Measurements from ENCODE around the gene NFATC2. TPM values are rescaled to one million over a fixed set of nuclear protein-coding genes. Genes with fewer than 3 reads are reported as not detected.
"Not testable (repeated sequence)": the region's sequence is repeated elsewhere in the genome, so short reads cannot be mapped to it uniquely, and the experiment has no call there.

Gene NFATC2
- total RNA-seq, 4 donors from 2014 or later = 8.8 to 15.6 (median 13.0) TPM

DNA sequence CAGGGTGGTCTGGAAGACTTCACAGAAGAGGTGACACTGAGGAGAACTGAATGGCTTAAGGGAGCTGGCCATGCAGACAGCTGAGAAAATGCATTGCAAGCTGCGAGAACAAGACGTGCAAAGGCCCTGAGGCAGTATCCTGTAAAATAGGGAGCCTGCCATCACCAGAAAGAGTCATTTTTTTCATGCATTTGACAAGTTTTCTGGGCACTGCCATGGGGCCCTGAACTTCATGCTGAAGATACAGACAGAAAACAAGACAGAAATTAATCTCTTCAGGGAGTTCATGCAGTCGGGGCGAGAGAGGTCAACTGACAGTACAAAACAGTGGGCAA is 28.9 kb upstream of the NFATC2 start:
- WGBS = 87% methylated on average over 4 of the region's 4 CpGs
- Histone ChIP-seq H3K4me1 (peaks cover 14 to 44% (median 33%) of the 10 kb centered on the region in 4 donors), H3K36me3 (no peaks in the 10 kb centered on the region), H3K27me3 (no peaks in the 10 kb centered on the region), H3K4me3 (no peak overlapping the region), H3K27ac (replicated peaks in 1 of 4) (peak overlapping the region in 2 of 4 donors; percentile 70 to 80), H3K9me3 (peaks cover 0 to 4% (median 0%) of the 10 kb centered on the region in 4 donors)
- no peak for DNase-seq (ENCODE audit: extremely low spot score)
- intact Hi-C loops (cut with DNase I) = no loop called here
- TF ChIP-seq, protein P1, sequence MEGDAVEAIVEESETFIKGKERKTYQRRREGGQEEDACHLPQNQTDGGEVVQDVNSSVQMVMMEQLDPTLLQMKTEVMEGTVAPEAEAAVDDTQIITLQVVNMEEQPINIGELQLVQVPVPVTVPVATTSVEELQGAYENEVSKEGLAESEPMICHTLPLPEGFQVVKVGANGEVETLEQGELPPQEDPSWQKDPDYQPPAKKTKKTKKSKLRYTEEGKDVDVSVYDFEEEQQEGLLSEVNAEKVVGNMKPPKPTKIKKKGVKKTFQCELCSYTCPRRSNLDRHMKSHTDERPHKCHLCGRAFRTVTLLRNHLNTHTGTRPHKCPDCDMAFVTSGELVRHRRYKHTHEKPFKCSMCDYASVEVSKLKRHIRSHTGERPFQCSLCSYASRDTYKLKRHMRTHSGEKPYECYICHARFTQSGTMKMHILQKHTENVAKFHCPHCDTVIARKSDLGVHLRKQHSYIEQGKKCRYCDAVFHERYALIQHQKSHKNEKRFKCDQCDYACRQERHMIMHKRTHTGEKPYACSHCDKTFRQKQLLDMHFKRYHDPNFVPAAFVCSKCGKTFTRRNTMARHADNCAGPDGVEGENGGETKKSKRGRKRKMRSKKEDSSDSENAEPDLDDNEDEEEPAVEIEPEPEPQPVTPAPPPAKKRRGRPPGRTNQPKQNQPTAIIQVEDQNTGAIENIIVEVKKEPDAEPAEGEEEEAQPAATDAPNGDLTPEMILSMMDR (IDR thresholded peaks at IDR 0.05) = no peak
- TF ChIP-seq POLR2A (IDR thresholded peaks at IDR 0.05; ENCODE audit: low read depth) = no peak
- no peak for TF ChIP-seq EP300 (IDR thresholded peaks at IDR 0.05)
- no peak for TF ChIP-seq POLR2AphosphoS5 (IDR thresholded peaks at IDR 0.05)

DNA sequence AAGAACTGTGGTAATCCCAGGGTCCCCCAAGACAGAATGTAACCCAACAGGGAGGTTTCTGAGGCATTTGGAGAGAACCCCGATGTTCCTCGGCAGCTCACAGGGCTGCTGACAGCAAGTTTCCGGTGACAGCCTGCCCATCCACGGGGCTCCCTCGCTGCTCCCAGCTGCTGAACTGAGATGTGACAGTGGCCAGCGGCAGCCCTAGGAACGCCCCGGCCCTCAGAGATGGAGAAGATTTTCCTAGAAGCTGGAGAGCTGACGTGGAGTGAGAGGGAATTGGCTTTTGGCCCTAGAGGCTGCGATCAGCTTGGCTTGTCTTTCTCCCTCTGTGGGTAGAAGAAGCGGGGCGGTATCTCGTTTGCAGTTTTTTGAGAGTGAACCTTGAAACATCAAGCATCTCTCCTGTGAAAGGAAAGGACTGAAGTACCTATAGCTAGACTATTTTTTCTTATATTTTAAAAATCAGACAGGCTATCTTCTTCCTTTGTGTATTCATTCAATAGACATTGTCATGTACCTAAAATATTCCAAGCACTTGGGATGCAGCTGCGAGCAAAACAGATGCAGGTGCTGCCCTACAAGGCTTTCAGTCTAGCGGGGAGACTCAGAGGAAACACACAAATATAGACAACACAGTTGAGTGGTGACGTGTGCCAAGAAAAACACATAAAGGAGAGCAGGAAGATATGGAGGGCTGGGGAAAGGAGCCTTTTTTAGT is 28.4 kb upstream of the NFATC2 start:
- Histone ChIP-seq H3K27me3 (no peaks in the 10 kb centered on the region), H3K4me1 (peaks cover 14 to 49% (median 38%) of the 10 kb centered on the region in 4 donors), H3K9me3 (peaks cover 0 to 4% (median 0%) of the 10 kb centered on the region in 4 donors), H3K4me3 (peak overlapping the region; percentile 12 to 32 (median 22)), H3K27ac (replicated peaks in 1 of 4) (peak overlapping the region; percentile 67 to 80 (median 72)), H3K36me3 (no peaks in the 10 kb centered on the region)
- DNase-seq (ENCODE audit: extremely low spot score) = no peak
- intact Hi-C loops (cut with DNase I) = no loop called here
- 28% methylated on average over 8 of the region's 16 CpGs for WGBS
- TF ChIP-seq EP300 (IDR thresholded peaks at IDR 0.05) (no peak), POLR2A (IDR thresholded peaks at IDR 0.05; ENCODE audit: low read depth) (no peak), POLR2AphosphoS5 (IDR thresholded peaks at IDR 0.05) (peak in 1 of 2 donors; percentile 31)
- TF ChIP-seq, protein P1 (IDR thresholded peaks at IDR 0.05) = no peak

DNA sequence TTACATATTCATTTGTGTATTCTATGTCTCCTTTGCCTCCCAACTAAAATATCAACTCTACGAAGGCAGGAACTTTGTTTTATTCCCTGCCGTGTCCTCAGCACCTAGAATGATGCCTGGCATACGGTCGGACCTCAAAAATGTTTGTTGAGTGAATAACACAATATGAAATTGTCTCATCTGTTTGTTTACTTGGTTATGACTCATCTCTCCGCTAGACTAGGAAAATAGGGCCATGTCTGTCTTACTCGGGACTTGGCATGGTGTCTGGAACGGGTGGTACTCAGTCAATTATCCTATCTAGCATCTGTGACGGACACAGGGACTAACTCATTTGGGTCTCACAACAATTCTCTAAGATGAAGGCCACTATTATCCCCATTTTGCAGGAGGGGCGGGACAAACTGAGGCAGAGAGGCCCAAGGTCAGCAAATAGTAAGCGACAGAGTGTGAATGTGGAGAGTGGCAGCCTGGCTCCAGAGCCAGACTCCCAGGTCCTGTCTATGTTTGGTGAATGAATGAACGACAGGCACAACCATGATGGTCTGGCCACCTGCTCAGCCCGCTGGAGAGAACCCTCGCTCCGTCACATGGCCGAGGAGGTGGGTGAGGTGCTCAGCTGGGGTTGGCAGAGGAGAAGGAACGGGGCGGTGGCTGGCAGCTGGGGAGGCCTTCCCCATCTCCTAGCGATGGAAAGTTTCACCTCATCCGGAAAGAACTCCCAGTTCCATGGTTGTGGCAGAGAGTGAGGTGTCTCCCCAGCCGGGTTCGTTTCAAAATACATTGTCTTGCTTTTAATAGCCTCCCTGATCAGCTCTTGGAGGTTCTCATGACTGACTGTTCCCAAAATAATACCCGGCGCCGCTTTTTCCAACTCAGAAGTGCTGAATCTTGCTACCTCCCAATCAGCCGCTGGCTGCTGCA is 27.6 kb upstream of the NFATC2 start:
- intact Hi-C loops (cut with DNase I) = no loop called here
- Histone ChIP-seq H3K9me3 (peaks cover 0 to 4% (median 0%) of the 10 kb centered on the region in 4 donors), H3K27me3 (no peaks in the 10 kb centered on the region), H3K36me3 (no peaks in the 10 kb centered on the region), H3K27ac (replicated peaks in 1 of 4) (peak overlapping the region; percentile 67 to 80 (median 72)), H3K4me1 (peaks cover 18 to 57% (median 46%) of the 10 kb centered on the region in 4 donors), H3K4me3 (peak overlapping the region; percentile 12 to 32 (median 22))
- DNase-seq (ENCODE audit: extremely low spot score) = no peak
- WGBS = 78% methylated on average over 19 of the region's 25 CpGs
- peak in 1 of 2 donors; percentile 30 for TF ChIP-seq POLR2AphosphoS5 (IDR thresholded peaks at IDR 0.05)
- TF ChIP-seq, protein P1 (IDR thresholded peaks at IDR 0.05) = no peak

DNA sequence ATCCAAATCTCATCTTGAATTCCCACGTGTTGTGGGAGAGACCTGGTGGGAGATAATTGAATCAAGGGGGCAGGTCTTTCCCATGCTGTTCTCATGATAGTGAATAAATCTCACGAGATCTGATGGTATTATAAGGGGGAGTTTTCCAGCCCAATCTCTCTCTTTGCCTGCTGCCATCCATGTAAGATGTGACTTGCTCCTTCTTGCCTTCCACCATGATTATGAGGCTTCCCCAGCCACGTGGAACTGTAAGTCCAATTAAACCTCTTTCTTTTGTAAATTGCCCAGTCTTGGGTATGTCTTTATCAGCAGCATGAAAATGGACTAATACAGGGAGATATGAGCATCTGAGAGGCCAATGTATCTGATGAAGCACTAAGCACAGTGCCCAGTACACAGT is 26.0 kb upstream of the NFATC2 start:
- H3K27me3 ChIP-seq; H3K36me3 ChIP-seq; H3K9me3 ChIP-seq; H3K27ac ChIP-seq (replicated peaks in 1 of 4); DNase-seq (ENCODE audit: extremely low spot score); intact Hi-C loops (cut with DNase I); H3K4me3 ChIP-seq: not testable (repeated sequence)
- H3K4me1 ChIP-seq = peaks cover 22 to 64% (median 53%) of the 10 kb centered on the region in 4 donors
- WGBS = 82% methylated on average over 3 of the region's 3 CpGs

DNA sequence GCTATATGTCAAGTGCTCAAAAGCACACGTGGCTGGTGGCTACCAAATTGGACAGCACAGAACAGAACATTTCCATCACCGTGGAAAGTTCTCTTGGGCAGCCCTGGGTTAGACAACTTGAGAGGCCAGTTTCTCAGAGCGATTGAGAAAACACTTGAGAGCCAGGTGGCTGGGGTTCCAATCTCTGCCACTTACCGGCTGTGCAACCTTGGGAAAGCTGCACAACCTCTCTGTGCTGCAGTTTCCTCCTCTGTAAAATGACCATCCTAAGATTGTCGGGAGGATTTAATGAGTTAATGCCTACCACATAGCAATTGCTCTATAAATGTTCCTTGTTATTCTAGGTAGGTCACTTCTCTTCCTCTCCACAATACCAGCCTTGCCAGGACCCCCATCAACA is 25.1 kb upstream of the NFATC2 start:
- WGBS = 97% methylated on average over 5 of the region's 5 CpGs
- H3K9me3 ChIP-seq = no peaks in the 10 kb centered on the region
- peaks cover 24 to 65% (median 52%) of the 10 kb centered on the region in 4 donors for H3K4me1 ChIP-seq
- H3K27me3 ChIP-seq = no peaks in the 10 kb centered on the region
- H3K4me3 ChIP-seq = no peak overlapping the region
- intact Hi-C loops (cut with DNase I) = no loop called here
- TF ChIP-seq, protein P1 (IDR thresholded peaks at IDR 0.05) = no peak
- no peak for TF ChIP-seq POLR2AphosphoS5 (IDR thresholded peaks at IDR 0.05)
- TF ChIP-seq EP300 (IDR thresholded peaks at IDR 0.05) = no peak
- TF ChIP-seq POLR2A (IDR thresholded peaks at IDR 0.05; ENCODE audit: low read depth) = no peak
- DNase-seq (ENCODE audit: extremely low spot score) = no peak
- H3K27ac ChIP-seq (replicated peaks in 1 of 4) = no peak overlapping the region
- H3K36me3 ChIP-seq = no peaks in the 10 kb centered on the region

Measured in esophagus muscularis mucosa (tissue), 4 donors.